Neural progenitor cell (in vitro differentiated cells): ENCODE measurements around the gene TMBIM6. TPM values are rescaled to one million over a fixed set of nuclear protein-coding genes. Genes with fewer than 3 reads are reported as not detected.
A peak's percentile ranks its signal among the peaks of the same experiment; 100 is the strongest.

Experiments used
- DNase-seq: peaks from one replicate; pipeline ENCODE4 v3.0.0-alpha.2; 2016; ENCODE audit warnings: low spot score
- H2AFZ ChIP-seq: fragments of 200-600 bp; sonication (generic); replicated peaks from 2 replicates; pipeline ENCODE4 v1.6.1; 2016; ENCODE audit warnings: antibody characterized with exemption
- H3F3A ChIP-seq: fragments of 200-600 bp; sonication (generic); 2 replicates; pipeline ENCODE4 v1.6.1; 2016; ENCODE audit warnings: antibody characterized with exemption, low read depth
- H3K27ac ChIP-seq: fragments of 200-600 bp; sonication (generic); 2 replicates; pipeline ENCODE4 v1.5.1; 2016; ENCODE audit warnings: mild to moderate bottlenecking
- H3K27me3 ChIP-seq: fragments of 200-600 bp; sonication (generic); 2 replicates; pipeline ENCODE4 v1.6.1; 2016; ENCODE audit warnings: mild to moderate bottlenecking, moderate library complexity
- H3K36me3 ChIP-seq: fragments of 200-600 bp; sonication (generic); 2 replicates; pipeline ENCODE4 v1.5.1; 2016
- H3K4me1 ChIP-seq: fragments of 200-600 bp; sonication (generic); 2 replicates; pipeline ENCODE4 v1.6.1; 2016; ENCODE audit warnings: mixed run types
- H3K4me2 ChIP-seq: fragments of 200-600 bp; sonication (generic); 2 replicates; pipeline ENCODE4 v1.6.1; 2016
- H3K4me3 ChIP-seq: fragments of 200-600 bp; sonication (generic); 2 replicates; pipeline ENCODE4 v1.5.1; 2016
- H3K79me2 ChIP-seq: fragments of 200-600 bp; sonication (generic); 2 replicates; pipeline ENCODE4 v1.6.1; 2016; ENCODE audit warnings: low read depth
- H3K9ac ChIP-seq: fragments of 200-600 bp; sonication (generic); 2 replicates; pipeline ENCODE4 v1.6.1; 2016
- H3K9me3 ChIP-seq: fragments of 200-600 bp; sonication (generic); 2 replicates; pipeline ENCODE4 v1.5.1; 2016; ENCODE audit warnings: low read depth
- H4K20me1 ChIP-seq: fragments of 200-600 bp; sonication (generic); 2 replicates; pipeline ENCODE4 v1.6.1; 2016; ENCODE audit warnings: low read depth
- H3K27ac Mint-ChIP-seq: 3 replicates; pipeline ENCODE4 v1.8.0; 2021; ENCODE audit warnings: mixed read lengths
- H3K27me3 Mint-ChIP-seq: 2 replicates; pipeline ENCODE4 v1.8.0; 2022; ENCODE audit warnings: low read depth, mild to moderate bottlenecking, inconsistent platforms, moderate library complexity, mixed read lengths; ENCODE audit not compliant: insufficient read depth
- H3K36me3 Mint-ChIP-seq: 3 replicates; pipeline ENCODE4 v1.8.0; 2021; ENCODE audit warnings: mixed read lengths
- H3K4me1 Mint-ChIP-seq: 3 replicates; pipeline ENCODE4 v1.8.0; 2021; ENCODE audit warnings: mixed read lengths
- H3K4me3 Mint-ChIP-seq: 3 replicates; pipeline ENCODE4 v1.8.0; 2021; ENCODE audit warnings: mild to moderate bottlenecking, moderate library complexity, mixed read lengths
- H3K9me3 Mint-ChIP-seq: 3 replicates; pipeline ENCODE4 v1.8.0; 2020; ENCODE audit warnings: mixed read lengths
- EZH2 ChIP-seq: fragments of 200-600 bp; sonication (generic); IDR thresholded peaks from 2 replicates; pipeline ENCODE4 v1.6.1; 2017; ENCODE audit warnings: antibody characterized with exemption, mild to moderate bottlenecking, moderate library complexity
- EZH2phosphoT487 ChIP-seq: fragments of 200-600 bp; sonication (generic); IDR thresholded peaks from 2 replicates; pipeline ENCODE4 v1.6.1; 2017; ENCODE audit warnings: antibody characterized with exemption
- total RNA-seq: library from RNA; depleted of rRNA; stranded (reverse); fragments of >200 nt; gene quantifications from 2 replicates; pipeline ENCODE4 v1.2.3, GENCODE V29; 2015; ENCODE audit warnings: low replicate concordance
- TF ChIP-seq, protein P1 (sequence below): fragments of 200-600 bp; sonication (generic); IDR thresholded peaks from 2 replicates; pipeline ENCODE4 v1.5.1; 2017; ENCODE audit warnings: antibody characterized with exemption, mild to moderate bottlenecking

Gene TMBIM6
- total RNA-seq, 1 donor from 2014 or later = 256 TPM

- Histone ChIP-seq H2AFZ (no peak overlapping the region), H3K27ac (no peak overlapping the region), H3F3A (peaks cover 47% of the 10 kb centered on the region), H3K9ac (no peak overlapping the region), H3K36me3 (peaks cover 27% of the 10 kb centered on the region), H3K4me1 (no peaks in the 10 kb centered on the region), H3K4me3 (no peak overlapping the region), H3K4me2 (no peak overlapping the region), H4K20me1 (peaks cover 17% of the 10 kb centered on the region), H3K27me3 (no peaks in the 10 kb centered on the region), H3K9me3 (no peaks in the 10 kb centered on the region), H3K79me2 (no peaks in the 10 kb centered on the region)
- H3K27ac Mint-ChIP-seq = no peak overlapping the region
- TF ChIP-seq EZH2 (no peak), EZH2phosphoT487 (no peak)
- TF ChIP-seq, protein P1, sequence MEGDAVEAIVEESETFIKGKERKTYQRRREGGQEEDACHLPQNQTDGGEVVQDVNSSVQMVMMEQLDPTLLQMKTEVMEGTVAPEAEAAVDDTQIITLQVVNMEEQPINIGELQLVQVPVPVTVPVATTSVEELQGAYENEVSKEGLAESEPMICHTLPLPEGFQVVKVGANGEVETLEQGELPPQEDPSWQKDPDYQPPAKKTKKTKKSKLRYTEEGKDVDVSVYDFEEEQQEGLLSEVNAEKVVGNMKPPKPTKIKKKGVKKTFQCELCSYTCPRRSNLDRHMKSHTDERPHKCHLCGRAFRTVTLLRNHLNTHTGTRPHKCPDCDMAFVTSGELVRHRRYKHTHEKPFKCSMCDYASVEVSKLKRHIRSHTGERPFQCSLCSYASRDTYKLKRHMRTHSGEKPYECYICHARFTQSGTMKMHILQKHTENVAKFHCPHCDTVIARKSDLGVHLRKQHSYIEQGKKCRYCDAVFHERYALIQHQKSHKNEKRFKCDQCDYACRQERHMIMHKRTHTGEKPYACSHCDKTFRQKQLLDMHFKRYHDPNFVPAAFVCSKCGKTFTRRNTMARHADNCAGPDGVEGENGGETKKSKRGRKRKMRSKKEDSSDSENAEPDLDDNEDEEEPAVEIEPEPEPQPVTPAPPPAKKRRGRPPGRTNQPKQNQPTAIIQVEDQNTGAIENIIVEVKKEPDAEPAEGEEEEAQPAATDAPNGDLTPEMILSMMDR = no peak
- no peaks in the 10 kb centered on the region for H3K4me1 Mint-ChIP-seq
- no peaks in the 10 kb centered on the region for H3K9me3 Mint-ChIP-seq
- H3K36me3 Mint-ChIP-seq = peaks cover 50% of the 10 kb centered on the region
- no peak overlapping the region for H3K4me3 Mint-ChIP-seq
- no peak for DNase-seq
- H3K27me3 Mint-ChIP-seq = peaks cover 4% of the 10 kb centered on the region
These were observed 20.5 kb downstream of the TMBIM6 start for GRCh38 chr12:49761677-49762467.

GRCh38 chr12:49762468-49762847, 21.1 kb downstream of the TMBIM6 start:
- Histone ChIP-seq H2AFZ (no peak overlapping the region), H3K4me2 (no peak overlapping the region), H3K36me3 (peaks cover 22% of the 10 kb centered on the region), H3K9ac (no peak overlapping the region), H3K4me3 (no peak overlapping the region), H3F3A (peaks cover 47% of the 10 kb centered on the region), H3K4me1 (no peaks in the 10 kb centered on the region), H3K9me3 (no peaks in the 10 kb centered on the region), H3K27ac (no peak overlapping the region), H3K79me2 (no peaks in the 10 kb centered on the region), H4K20me1 (peaks cover 13% of the 10 kb centered on the region), H3K27me3 (no peaks in the 10 kb centered on the region)
- Mint-ChIP-seq H3K9me3 (no peaks in the 10 kb centered on the region), H3K4me1 (no peaks in the 10 kb centered on the region), H3K27me3 (peaks cover 4% of the 10 kb centered on the region), H3K36me3 (peaks cover 47% of the 10 kb centered on the region), H3K4me3 (no peak overlapping the region), H3K27ac (no peak overlapping the region)
- TF ChIP-seq EZH2phosphoT487 = no peak
- no peak for TF ChIP-seq EZH2
- TF ChIP-seq, protein P1 = no peak
- no peak for DNase-seq

DNA sequence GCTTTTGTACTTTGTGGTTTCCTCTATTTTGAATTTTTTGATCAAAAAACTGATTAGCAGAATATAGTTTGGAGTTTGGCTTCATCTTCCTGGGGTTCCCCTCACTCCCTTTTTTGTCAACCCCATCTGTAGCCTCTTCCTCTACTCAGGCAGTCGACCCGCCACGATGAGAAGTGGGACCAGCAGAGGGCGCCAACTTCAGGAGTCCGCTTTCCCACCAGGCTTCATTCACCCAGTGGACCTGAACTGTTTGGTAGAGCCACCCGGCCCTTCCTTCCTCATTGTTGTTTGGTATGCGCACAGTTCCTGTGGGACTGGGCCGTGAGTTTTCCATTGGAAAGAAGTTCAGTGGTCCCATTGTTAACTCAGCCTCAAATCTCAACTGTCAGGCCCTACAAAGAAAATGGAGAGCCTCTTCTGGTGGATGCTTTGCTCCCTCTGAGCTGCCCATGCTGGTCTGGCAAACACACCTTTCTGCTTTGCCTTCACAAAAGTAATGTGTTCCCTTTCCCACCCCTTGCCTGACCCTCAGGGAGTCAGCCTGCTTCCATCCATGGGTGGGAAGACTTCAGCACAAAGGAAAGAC, 21.7 kb downstream of the TMBIM6 start:
- Histone ChIP-seq H3K4me3 (no peak overlapping the region), H3K9ac (no peak overlapping the region), H3K79me2 (no peaks in the 10 kb centered on the region), H4K20me1 (peaks cover 13% of the 10 kb centered on the region), H3F3A (peaks cover 47% of the 10 kb centered on the region), H3K36me3 (peaks cover 21% of the 10 kb centered on the region), H3K4me2 (no peak overlapping the region), H3K27me3 (no peaks in the 10 kb centered on the region), H3K27ac (no peak overlapping the region), H3K9me3 (no peaks in the 10 kb centered on the region), H2AFZ (no peak overlapping the region), H3K4me1 (no peaks in the 10 kb centered on the region)
- H3K4me1 Mint-ChIP-seq = no peaks in the 10 kb centered on the region
- no peak overlapping the region for H3K27ac Mint-ChIP-seq
- TF ChIP-seq, protein P1 = peak; percentile 81
- no peak for TF ChIP-seq EZH2
- TF ChIP-seq EZH2phosphoT487 = no peak
- H3K36me3 Mint-ChIP-seq = peaks cover 42% of the 10 kb centered on the region
- no peaks in the 10 kb centered on the region for H3K9me3 Mint-ChIP-seq
- peaks cover 4% of the 10 kb centered on the region for H3K27me3 Mint-ChIP-seq
- H3K4me3 Mint-ChIP-seq = no peak overlapping the region
- DNase-seq = peak; percentile 79
